Heart left ventricle (tissue), 16 donors: Measurements from ENCODE around the gene RUNX1. TPM values are rescaled to one million over a fixed set of nuclear protein-coding genes. Genes with fewer than 3 reads are reported as not detected.

Experiments
- ATAC-seq, 4 donors: fragments of 200-7000 bp; cut with Tn5 transposase; one replicate each; pipeline ENCODE4 v1.9.1; 2020 to 2022; ENCODE audit warnings: moderate library complexity in 4 of 4, mild to moderate bottlenecking in 3 of 4, moderate number of reproducible peaks in 1 of 4
- DNase-seq, 5 donors: peaks; one replicate each; pipeline ENCODE4 v3.0.0-alpha.2; 2020
- H3K27ac ChIP-seq, 12 donors: fragments of 200-600 bp; sonication (generic) in 4 of 12; one replicate each; pipeline versions ENCODE4 v1.5.0 to v1.8.0; 2016 to 2022; ENCODE audit warnings: mild to moderate bottlenecking in 2 of 12
- H3K27me3 ChIP-seq, 9 donors: fragments of 200-600 bp; sonication (generic) in 2 of 9; one replicate each; pipeline versions ENCODE4 v1.5.1 to v1.8.0; 2016 to 2022; ENCODE audit warnings: mild to moderate bottlenecking in 3 of 9
- H3K36me3 ChIP-seq, 9 donors: fragments of 200-600 bp; sonication (generic) in 2 of 9; one replicate each; pipeline versions ENCODE4 v1.5.0 to v1.8.0; 2018 to 2022; ENCODE audit warnings: mild to moderate bottlenecking in 2 of 9
- H3K4me1 ChIP-seq, 12 donors: fragments of 200-600 bp; sonication (generic) in 4 of 12; one replicate each; pipeline versions ENCODE4 v1.5.0 to v1.8.0; 2016 to 2022; ENCODE audit warnings: mild to moderate bottlenecking in 3 of 12
- H3K4me3 ChIP-seq, 12 donors: fragments of 200-600 bp; sonication (generic) in 4 of 12; one replicate each; pipeline versions ENCODE4 v1.5.0 to v1.8.0; 2017 to 2022; ENCODE audit warnings: mild to moderate bottlenecking in 9 of 12, moderate library complexity in 4 of 12
- H3K9me3 ChIP-seq, 12 donors: fragments of 200-600 bp; sonication (generic) in 4 of 12; one replicate each; pipeline versions ENCODE4 v1.5.0 to v1.8.0; 2016 to 2022; ENCODE audit warnings: mild to moderate bottlenecking in 1 of 12
- CTCF ChIP-seq, 12 donors: fragments of 200-600 bp; sonication (generic) in 4 of 12; IDR thresholded peaks; one replicate each; pipeline versions ENCODE4 v1.5.0 to v1.8.0; 2018 to 2022; ENCODE audit warnings: antibody characterized with exemption in 12 of 12, mild to moderate bottlenecking in 5 of 12
- POLR2A ChIP-seq, 2 donors: fragments of 450-650 bp; IDR thresholded peaks; one replicate each; pipeline ENCODE4 v1.6.1; 2017; ENCODE audit warnings: antibody characterized with exemption in 2 of 2, mild to moderate bottlenecking in 2 of 2, moderate library complexity in 2 of 2
- WGBS, 4 donors: extraction: QIAGEN DNeasy Blood & Tissue Kit in 2 of 4; methylation state at CpG; one replicate each; pipeline versions ENCODE4 v1.1.5 to v1.1.7; 2013 to 2018; 5-methylcytosine and 5-hydroxymethylcytosine counted together
- intact Hi-C, 10 donors: fragments of 100-400 bp; cut with DNase I; formaldehyde crosslinking; loops; one replicate each; pipeline versions ENCODE4 v1.11.1 to v1.14.2; 2022
- polyA plus RNA-seq, 2 donors: library from polyadenylated mRNA; stranded (reverse); fragments of 200-250 nt; gene quantifications; one replicate each; pipeline ENCODE4 v1.2.3, GENCODE V29; 2013
- total RNA-seq, 9 donors: library from RNA; depleted of rRNA in 2 of 9; stranded (reverse); fragments of >200 nt in 2 of 9; fragmentation: NEBNext Ultra II Directional in 3 of 9; extraction: Animal tissue kit (Norgen Biotek cat#: 25700) in 3 of 9; gene quantifications; one replicate each; pipeline versions ENCODE4 v1.1.0 to v1.2.4, GENCODE V29; 2016 to 2023
- donor health status: ischemic (EF 13 %, LVEDD 7.1; RV severe dilation, severe dysfunction).
- donor health status: healthy with polysubstance abuse.
- donor health status: DM: no; HTN: yes; CAD: no.
- donor health status: DM: no; HTN: no; CAD: no.
- donor health status: ischemic (EF 25% LVEDD 6.9; RV normal size, moderate dysfunction).
- donor health status: ischemic (EF 25% LVEDD 5.7; RV mildly dilated, moderate dysfunction).
- donor health status: healthy.
- donor health status: DM: yes; HTN: yes; CAD: no.
- donor health status: ischemic (EF 35%, LVEDD 5.7; RV mildly dilated, moderate dysfunction).
- donor health status: nonischemic (EF 11% LVEDD 7.7; RV severe dilation, severe dysfunction).
- donor health status: DM: yes; HTN: yes; CAD: no.
- donor health status: PGD.
- donor health status: ischemic (EF 29% LVEDD 5.4; RV normal size, mild dysfunction).
- donor health status: nonischemic (EF 23%, LVEDD 6.1; RV moderate dilation, normal function).

The RUNX1 gene
- total and polyA plus RNA-seq, 11 donors, result 0.61 to 54.5 (median 4.1) TPM

- TF ChIP-seq CTCF (IDR thresholded peaks at IDR 0.05) (no peak), POLR2A (IDR thresholded peaks at IDR 0.05) (no peak)
- Histone ChIP-seq H3K36me3 (peaks cover 0 to 45% (median 0%) of the 10 kb centered on the region in 9 donors), H3K27me3 (peaks cover 12 to 69% (median 45%) of the 10 kb centered on the region in 9 donors), H3K9me3 (no peaks in the 10 kb centered on the region), H3K4me3 (peak overlapping the region; percentile 2 to 84 (median 66)), H3K27ac (peak overlapping the region in 5 of 12 donors; percentile 77 to 98 (median 85)), H3K4me1 (peaks cover 0 to 49% (median 16%) of the 10 kb centered on the region in 12 donors)
- DNase-seq, result no peak
- ATAC-seq, result no peak
- intact Hi-C loops, result loop anchor here in 6 of 10 donors (5.0 to 10.0 kb wide), 12 partner anchors 138 to 1060 kb away; partner anchors contain the start of gene RUNX1 (in 1 of the 6)
- 26 to 38% (median 31%) methylated on average over 6 of the region's 6 CpGs for whole genome bisulfite sequencing, 4 donors
Observed at GRCh38 chr21:34885125-34885524, 164.0 kb downstream of the RUNX1 start.

GRCh38 chr21:34884346-34884929 is 164.7 kb downstream of the RUNX1 start:
- DNase-seq (no peak), ATAC-seq (no peak)
- WGBS, 4 donors, result 76 to 83% (median 82%) methylated on average over 3 of the region's 3 CpGs
- H3K9me3 ChIP-seq, result no peaks in the 10 kb centered on the region
- peaks cover 0 to 52% (median 0%) of the 10 kb centered on the region in 9 donors for H3K36me3 ChIP-seq
- intact Hi-C loops, result loop anchor here in 5 of 10 donors (10.0 kb wide), 6 partner anchors 320 to 1060 kb away; no protein-coding TSS in a partner anchor
- H3K4me1 ChIP-seq, result peaks cover 0 to 55% (median 12%) of the 10 kb centered on the region in 12 donors
- TF ChIP-seq POLR2A (IDR thresholded peaks at IDR 0.05) (no peak), CTCF (IDR thresholded peaks at IDR 0.05) (no peak)
- H3K27ac ChIP-seq, result peak overlapping the region in 4 of 12 donors; percentile 6 to 98 (median 86)
- peak overlapping the region in 8 of 12 donors; percentile 1 to 84 (median 70) for H3K4me3 ChIP-seq
- H3K27me3 ChIP-seq, result peaks cover 7 to 62% (median 45%) of the 10 kb centered on the region in 9 donors

DNA sequence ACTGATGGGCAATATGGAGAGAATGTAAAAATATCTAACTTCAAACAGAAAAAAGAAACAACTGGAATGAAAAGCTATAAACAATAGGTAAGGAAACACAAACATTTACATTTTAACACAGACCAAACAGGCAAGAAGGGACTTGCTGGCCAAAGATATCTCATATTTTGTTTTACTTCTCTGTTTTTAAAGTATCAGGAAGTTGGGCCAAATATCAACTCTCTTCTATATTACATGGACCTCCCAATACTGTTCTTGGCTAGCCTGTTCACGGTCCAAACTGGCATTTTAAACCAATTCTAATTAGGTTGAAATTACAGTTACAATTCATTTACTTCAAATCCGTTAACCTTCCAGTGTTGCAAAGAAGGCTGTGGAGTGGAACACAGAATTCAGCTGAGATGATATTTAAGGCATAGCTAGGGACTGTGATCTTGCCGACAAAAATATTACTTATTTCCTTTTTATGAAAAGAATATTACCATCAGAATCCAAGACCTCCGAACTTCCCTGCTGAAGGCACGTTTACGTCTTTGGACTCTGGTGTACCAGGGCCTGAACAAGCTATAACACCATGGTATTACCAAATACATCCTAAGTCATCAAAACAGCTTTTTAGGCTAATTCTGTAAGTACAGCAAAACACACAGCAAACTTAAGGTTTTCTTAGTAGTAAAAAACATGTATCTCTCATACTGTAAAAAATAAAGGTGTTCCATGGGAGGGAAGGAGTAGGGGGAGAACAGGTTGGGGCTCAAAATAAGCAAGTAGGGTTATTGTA is 165.4 kb downstream of the RUNX1 start:
- H3K4me1 ChIP-seq, result peaks cover 0 to 56% (median 13%) of the 10 kb centered on the region in 12 donors
- peaks cover 7 to 59% (median 42%) of the 10 kb centered on the region in 9 donors for H3K27me3 ChIP-seq
- H3K36me3 ChIP-seq, result peaks cover 0 to 59% (median 0%) of the 10 kb centered on the region in 9 donors
- no peaks in the 10 kb centered on the region for H3K9me3 ChIP-seq
- DNase-seq (no peak), ATAC-seq (no peak)
- TF ChIP-seq POLR2A (IDR thresholded peaks at IDR 0.05), result no peak
- no peak for TF ChIP-seq CTCF (IDR thresholded peaks at IDR 0.05)
- intact Hi-C loops, result loop anchor here in 5 of 10 donors (10.0 kb wide), 6 partner anchors 321 to 1061 kb away; no protein-coding TSS in a partner anchor
- peak overlapping the region in 8 of 12 donors; percentile 1 to 84 (median 70) for H3K4me3 ChIP-seq
- H3K27ac ChIP-seq, result peak overlapping the region in 5 of 12 donors; percentile 6 to 98 (median 23)
- 85 to 87% (median 87%) methylated on average over 6 of the region's 6 CpGs for WGBS, 4 donors
